Ovary (tissue), 9 donors: ENCODE measurements around the gene RCN2. TPM values are rescaled to one million over a fixed set of nuclear protein-coding genes. Genes with fewer than 3 reads are reported as not detected.

ENCODE experiments used
- DNase-seq, 5 donors: peaks; one replicate each; pipeline ENCODE4 v3.0.0-alpha.2; 2019 to 2020
- H3K27ac ChIP-seq, 2 donors: fragments of 200-600 bp; one replicate each; pipeline versions ENCODE4 v1.5.1 to v1.8.0; 2019 to 2022
- H3K27me3 ChIP-seq: fragments of 200-600 bp; one replicate; pipeline ENCODE4 v1.8.0; 2022
- H3K36me3 ChIP-seq: fragments of 200-600 bp; sonication (generic); one replicate; pipeline ENCODE4 v1.5.1; 2019
- H3K4me1 ChIP-seq: one replicate; pipeline ENCODE4 v1.8.1; 2013; ENCODE audit warnings: mild to moderate bottlenecking, moderate library complexity; ENCODE audit not compliant: insufficient read depth
- H3K4me3 ChIP-seq: fragments of 200-600 bp; sonication (generic); one replicate; pipeline ENCODE4 v1.5.1; 2017
- H3K9me3 ChIP-seq, 2 donors: fragments of 200-600 bp in 1 of 2; sonication (generic) in 1 of 2; one replicate each; pipeline versions ENCODE4 v1.5.1 to v1.8.1; 2013 to 2019; ENCODE audit warnings: mild to moderate bottlenecking in 1 of 2, moderate library complexity in 1 of 2
- EP300 ChIP-seq: sonication (generic); formaldehyde crosslinking; IDR thresholded peaks from one replicate; pipeline ENCODE4 v1.6.1; 2017; ENCODE audit warnings: antibody characterized with exemption
- POLR2A ChIP-seq: fragments of 450-650 bp; IDR thresholded peaks from one replicate; pipeline ENCODE4 v1.6.1; 2017; ENCODE audit warnings: antibody characterized with exemption, mild to moderate bottlenecking, moderate library complexity
- WGBS, 3 donors: extraction: QIAGEN DNeasy Blood & Tissue Kit in 1 of 3; methylation state at CpG; one replicate each; pipeline versions ENCODE4 v1.1.5 to v1.1.7; 2013 to 2017; 5-methylcytosine and 5-hydroxymethylcytosine counted together
- intact Hi-C, 4 donors: fragments of 100-400 bp; cut with DNase I; formaldehyde crosslinking; loops; one replicate each; pipeline versions ENCODE4 v1.11.0 to v1.15.1; 2022 to 2023
- polyA plus RNA-seq, 2 donors: library from polyadenylated mRNA; stranded (reverse); fragments of 200-250 nt in 1 of 2; fragments of 350-450 nt in 1 of 2; fragmentation: Illumina TruSeq in 1 of 2; extraction: RNeasy Lipid Tissue Mini Kit (QIAGEN cat#74804) in 1 of 2; gene quantifications; one replicate each; pipeline ENCODE4 v1.2.3, GENCODE V29; 2013 to 2014
- total RNA-seq, 7 donors: library from RNA; depleted of rRNA in 2 of 7; stranded (reverse); fragments of >200 nt in 2 of 7; fragmentation: NEBNext Ultra II Directional in 3 of 7; extraction: Animal tissue kit (Norgen Biotek cat#: 25700) in 3 of 7; gene quantifications; one replicate each; pipeline versions ENCODE4 v1.1.0 to v1.2.4, GENCODE V29; 2016 to 2023
- TF ChIP-seq, protein P1 (sequence below), 3 donors: fragments of 450-650 bp in 2 of 3; fragments of 200-600 bp in 1 of 3; IDR thresholded peaks; one replicate each; pipeline versions ENCODE4 v1.5.1 to v1.8.0; 2016 to 2022; ENCODE audit warnings: antibody characterized with exemption in 3 of 3, mild to moderate bottlenecking in 1 of 3
- donor health status: DM: no; HTN: no; CAD: no; lungs with moderate emphysema.
- donor health status: DM: no; HTN: no; CAD: no.
- donor health status: Bipolar disorder and iron deficiency.
- donor health status: DM: yes; HTN: yes; CAD: no.
- donor health status: DM: no; HTN: no; CAD: no.
- donor health status: DM: yes; HTN: yes; CAD: no.

The RCN2 gene
- total and polyA plus RNA-seq, 9 donors, result 31.7 to 69.2 (median 47.8) TPM

DNA sequence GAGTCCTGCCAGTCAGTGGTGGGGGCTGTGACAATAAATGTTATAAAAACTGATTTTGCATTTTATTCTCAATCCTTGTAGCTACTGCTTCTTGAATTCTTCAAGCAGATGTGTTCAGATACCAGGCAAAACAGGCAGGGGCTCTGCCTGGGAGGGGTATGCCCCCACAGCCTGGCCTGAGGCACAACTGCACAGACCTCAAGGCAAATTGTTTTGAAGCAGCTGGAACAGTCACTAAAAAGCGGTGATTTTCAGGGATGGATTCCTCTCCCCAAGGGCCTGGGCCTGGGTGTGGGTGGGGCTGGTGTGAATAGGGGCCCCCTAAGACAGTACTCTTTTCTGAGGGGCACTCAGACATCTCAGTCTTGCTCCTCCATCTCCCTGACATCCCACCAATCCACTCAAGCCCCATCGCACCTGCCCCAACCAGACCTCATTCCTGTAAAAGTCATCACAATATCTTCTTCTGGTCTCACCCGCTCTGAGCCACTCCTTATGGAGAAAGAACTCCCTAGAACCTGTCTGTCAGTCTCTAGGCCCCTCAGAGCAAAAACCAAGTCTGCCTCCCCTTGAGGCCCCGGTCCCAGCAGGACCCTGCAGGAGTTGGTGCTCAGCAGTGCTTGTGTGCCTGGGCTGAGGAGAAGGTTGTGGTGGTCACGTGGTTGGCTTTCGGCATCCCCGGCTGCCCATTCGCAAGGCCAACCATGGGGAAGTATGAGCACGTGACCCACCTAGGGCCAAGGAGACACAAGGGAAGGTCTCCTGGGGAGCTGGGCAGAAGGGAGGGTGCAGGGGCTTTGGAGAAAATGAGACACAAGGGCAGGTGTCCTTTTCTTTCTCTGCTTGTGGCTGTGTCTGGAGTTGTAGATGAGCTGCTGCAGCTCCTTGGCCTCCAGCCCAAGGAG, 60.4 kb downstream of the RCN2 start:
- TF ChIP-seq POLR2A (no peak), EP300 (no peak)
- TF ChIP-seq, protein P1, sequence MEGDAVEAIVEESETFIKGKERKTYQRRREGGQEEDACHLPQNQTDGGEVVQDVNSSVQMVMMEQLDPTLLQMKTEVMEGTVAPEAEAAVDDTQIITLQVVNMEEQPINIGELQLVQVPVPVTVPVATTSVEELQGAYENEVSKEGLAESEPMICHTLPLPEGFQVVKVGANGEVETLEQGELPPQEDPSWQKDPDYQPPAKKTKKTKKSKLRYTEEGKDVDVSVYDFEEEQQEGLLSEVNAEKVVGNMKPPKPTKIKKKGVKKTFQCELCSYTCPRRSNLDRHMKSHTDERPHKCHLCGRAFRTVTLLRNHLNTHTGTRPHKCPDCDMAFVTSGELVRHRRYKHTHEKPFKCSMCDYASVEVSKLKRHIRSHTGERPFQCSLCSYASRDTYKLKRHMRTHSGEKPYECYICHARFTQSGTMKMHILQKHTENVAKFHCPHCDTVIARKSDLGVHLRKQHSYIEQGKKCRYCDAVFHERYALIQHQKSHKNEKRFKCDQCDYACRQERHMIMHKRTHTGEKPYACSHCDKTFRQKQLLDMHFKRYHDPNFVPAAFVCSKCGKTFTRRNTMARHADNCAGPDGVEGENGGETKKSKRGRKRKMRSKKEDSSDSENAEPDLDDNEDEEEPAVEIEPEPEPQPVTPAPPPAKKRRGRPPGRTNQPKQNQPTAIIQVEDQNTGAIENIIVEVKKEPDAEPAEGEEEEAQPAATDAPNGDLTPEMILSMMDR (IDR thresholded peaks at IDR 0.05), result no peak
- no peaks in the 10 kb centered on the region for H3K9me3 ChIP-seq
- intact Hi-C loops, result no loop called here
- H3K4me1 ChIP-seq, result peaks cover 4% of the 10 kb centered on the region
- H3K27ac ChIP-seq, result no peak overlapping the region
- no peaks in the 10 kb centered on the region for H3K36me3 ChIP-seq
- H3K27me3 ChIP-seq, result no peaks in the 10 kb centered on the region
- H3K4me3 ChIP-seq, result no peak overlapping the region
- 89 to 97% (median 90%) methylated on average over 9 of the region's 9 CpGs for WGBS, 3 donors
- DNase-seq, result peak in 1 of 5 donors; percentile 17

DNA sequence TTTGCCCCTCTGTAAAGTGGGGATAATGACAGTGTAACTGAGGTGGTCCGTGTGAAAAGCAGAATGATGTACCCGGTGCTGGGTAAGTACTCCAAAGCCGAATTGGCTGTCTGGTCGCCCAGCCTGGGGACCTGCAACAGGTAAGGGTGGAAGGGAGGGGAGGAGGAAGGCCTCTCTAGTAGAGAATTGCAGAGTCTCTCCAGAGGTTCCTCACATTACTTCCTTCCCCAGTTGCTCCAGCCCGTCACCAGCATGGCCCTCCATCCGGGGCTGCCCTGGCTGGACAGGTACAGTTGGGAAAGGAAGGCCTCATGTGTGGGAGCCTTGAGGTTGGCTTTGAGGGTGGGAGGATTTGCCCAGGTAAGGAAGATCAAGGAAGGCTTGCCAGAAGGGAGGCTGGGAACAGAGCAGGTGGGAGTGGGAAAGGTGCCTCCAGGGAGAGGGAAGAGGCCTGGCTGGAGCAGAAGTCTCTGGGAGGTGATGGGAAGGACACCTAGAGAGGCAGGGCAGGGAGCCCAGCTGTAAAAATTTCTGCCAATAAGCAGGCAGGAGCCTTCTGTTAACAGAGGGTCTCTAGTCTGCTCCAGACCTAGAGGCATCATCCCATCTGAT, 61.7 kb downstream of the RCN2 start:
- Histone ChIP-seq H3K4me3 (no peak overlapping the region), H3K27me3 (no peaks in the 10 kb centered on the region), H3K36me3 (no peaks in the 10 kb centered on the region), H3K9me3 (no peaks in the 10 kb centered on the region), H3K4me1 (peaks cover 4% of the 10 kb centered on the region), H3K27ac (no peak overlapping the region)
- intact Hi-C loops, result no loop called here
- WGBS, 3 donors, result 87 to 90% (median 90%) methylated on average over 6 of the region's 6 CpGs
- DNase-seq, result no peak
- TF ChIP-seq EP300, result no peak
- TF ChIP-seq POLR2A, result no peak
- TF ChIP-seq, protein P1 (IDR thresholded peaks at IDR 0.05), result no peak

GRCh38 chr15:76994001-76994400, 62.5 kb downstream of the RCN2 start:
- H3K36me3 ChIP-seq, result no peaks in the 10 kb centered on the region
- H3K27me3 ChIP-seq, result no peaks in the 10 kb centered on the region
- no peak overlapping the region for H3K27ac ChIP-seq
- 93 to 97% (median 96%) methylated on average over 8 of the region's 8 CpGs for WGBS, 3 donors
- peak in 1 of 5 donors; percentile 29 for DNase-seq
- H3K4me3 ChIP-seq, result no peak overlapping the region
- no peaks in the 10 kb centered on the region for H3K9me3 ChIP-seq
- intact Hi-C loops, result no loop called here
- TF ChIP-seq EP300, result no peak
- TF ChIP-seq, protein P1 (IDR thresholded peaks at IDR 0.05), result no peak
- TF ChIP-seq POLR2A, result no peak
- peaks cover 4% of the 10 kb centered on the region for H3K4me1 ChIP-seq

GRCh38 chr15:76994496-76994895, 62.9 kb downstream of the RCN2 start:
- intact Hi-C loops, result no loop called here
- DNase-seq, result peak in 2 of 5 donors; percentile 8 to 17
- no peaks in the 10 kb centered on the region for H3K36me3 ChIP-seq
- H3K9me3 ChIP-seq, result no peaks in the 10 kb centered on the region
- H3K27me3 ChIP-seq, result no peaks in the 10 kb centered on the region
- peaks cover 4% of the 10 kb centered on the region for H3K4me1 ChIP-seq
- no peak overlapping the region for H3K27ac ChIP-seq
- 97 to 98% (median 98%) methylated on average over 6 of the region's 6 CpGs for WGBS, 3 donors
- no peak overlapping the region for H3K4me3 ChIP-seq
- TF ChIP-seq, protein P1 (IDR thresholded peaks at IDR 0.05), result no peak
- TF ChIP-seq POLR2A (no peak), EP300 (no peak)
